ENCODE data around the gene EGFLAM. TPM values are rescaled to one million over a fixed set of nuclear protein-coding genes. Genes with fewer than 3 reads are reported as not detected.
"Not testable (repeated sequence)": the region's sequence is repeated elsewhere in the genome, so short reads cannot be mapped to it uniquely, and the experiment has no call there.

Gene EGFLAM
- total and polyA plus RNA-seq, 9 donors: 29.3 to 40.1 (median 36.5) TPM

- H3K27me3 ChIP-seq (ENCODE audit: control insufficient read depth, insufficient read depth, low read length): no peaks in the 10 kb centered on the region
- peak overlapping the region; percentile 71 for H3K27ac ChIP-seq (ENCODE audit: low read length)
- 28% methylated on average over 3 of the region's 6 CpGs for WGBS (ENCODE audit: insufficient coverage)
- H3K9me3 ChIP-seq (replicated peaks; ENCODE audit: control insufficient read depth, low read depth, low read length): no peaks in the 10 kb centered on the region
- H3K4me1 ChIP-seq (ENCODE audit: control insufficient read depth, insufficient read depth, low read length): peaks cover 10% of the 10 kb centered on the region
- peak; percentile 87 for DNase-seq
- no peak overlapping the region for H3K4me3 ChIP-seq (ENCODE audit: low read length)
- H3K36me3 ChIP-seq (ENCODE audit: control insufficient read depth, insufficient read depth, low read length): no peaks in the 10 kb centered on the region
Measured at GRCh38 chr5:38316544-38317224, 58.3 kb downstream of the EGFLAM start.

GRCh38 chr5:38317868-38318267 lies 59.5 kb downstream of the EGFLAM start:
- Histone ChIP-seq H3K27ac (ENCODE audit: low read length) (peak overlapping the region; percentile 23), H3K4me3 (ENCODE audit: low read length) (no peak overlapping the region), H3K4me1 (ENCODE audit: control insufficient read depth, insufficient read depth, low read length) (peaks cover 10% of the 10 kb centered on the region), H3K27me3 (ENCODE audit: control insufficient read depth, insufficient read depth, low read length) (no peaks in the 10 kb centered on the region), H3K36me3 (ENCODE audit: control insufficient read depth, insufficient read depth, low read length) (no peaks in the 10 kb centered on the region), H3K9me3 (replicated peaks; ENCODE audit: control insufficient read depth, low read depth, low read length) (no peaks in the 10 kb centered on the region)
- 60% methylated on average over 2 of the region's 3 CpGs for WGBS (ENCODE audit: insufficient coverage)
- no peak for DNase-seq

- Histone ChIP-seq H3K27me3 (ENCODE audit: control insufficient read depth, insufficient read depth, low read length) (no peaks in the 10 kb centered on the region), H3K36me3 (ENCODE audit: control insufficient read depth, insufficient read depth, low read length) (no peaks in the 10 kb centered on the region)
- 90% methylated on average over 3 of the region's 3 CpGs for WGBS (ENCODE audit: insufficient coverage)
Measured at GRCh38 chr5:38319491-38319890, 61.1 kb downstream of the EGFLAM start.

GRCh38 chr5:38321978-38322377 lies 63.6 kb downstream of the EGFLAM start:
- H3K4me3 ChIP-seq (ENCODE audit: low read length): no peak overlapping the region
- no peak overlapping the region for H3K27ac ChIP-seq (ENCODE audit: low read length)
- no peaks in the 10 kb centered on the region for H3K9me3 ChIP-seq (replicated peaks; ENCODE audit: control insufficient read depth, low read depth, low read length)
- H3K36me3 ChIP-seq (ENCODE audit: control insufficient read depth, insufficient read depth, low read length): no peaks in the 10 kb centered on the region
- H3K27me3 ChIP-seq (ENCODE audit: control insufficient read depth, insufficient read depth, low read length): no peaks in the 10 kb centered on the region
- peaks cover 4% of the 10 kb centered on the region for H3K4me1 ChIP-seq (ENCODE audit: control insufficient read depth, insufficient read depth, low read length)
- DNase-seq: no peak
- 86% methylated on average over 5 of the region's 7 CpGs for WGBS (ENCODE audit: insufficient coverage)

More at GRCh38 chr5:38319491-38319890, 61.1 kb downstream of the EGFLAM start:
- H3K4me1 ChIP-seq (ENCODE audit: control insufficient read depth, insufficient read depth, low read length): peaks cover 10% of the 10 kb centered on the region
- H3K9me3 ChIP-seq (replicated peaks; ENCODE audit: control insufficient read depth, low read depth, low read length): no peaks in the 10 kb centered on the region
- no peak overlapping the region for H3K27ac ChIP-seq (ENCODE audit: low read length)
- no peak for DNase-seq
- H3K4me3 ChIP-seq (ENCODE audit: low read length): no peak overlapping the region

- no peaks in the 10 kb centered on the region for H3K36me3 ChIP-seq (ENCODE audit: control insufficient read depth, insufficient read depth, low read length)
- no peak overlapping the region for H3K4me3 ChIP-seq (ENCODE audit: low read length)
- WGBS (ENCODE audit: insufficient coverage): 53% methylated on average over 5 of the region's 9 CpGs
- no peaks in the 10 kb centered on the region for H3K27me3 ChIP-seq (ENCODE audit: control insufficient read depth, insufficient read depth, low read length)
- H3K9me3 ChIP-seq (replicated peaks; ENCODE audit: control insufficient read depth, low read depth, low read length): no peaks in the 10 kb centered on the region
- no peak overlapping the region for H3K27ac ChIP-seq (ENCODE audit: low read length)
- no peaks in the 10 kb centered on the region for H3K4me1 ChIP-seq (ENCODE audit: control insufficient read depth, insufficient read depth, low read length)
- DNase-seq: peak; percentile 11
Measured at GRCh38 chr5:38323645-38324295, 65.4 kb downstream of the EGFLAM start.

GRCh38 chr5:38329132-38329715 lies 70.9 kb downstream of the EGFLAM start:
- H3K4me1 ChIP-seq (ENCODE audit: control insufficient read depth, insufficient read depth, low read length): no peaks in the 10 kb centered on the region
- 85% methylated on average over 4 of the region's 5 CpGs for WGBS (ENCODE audit: insufficient coverage)

GRCh38 chr5:38330207-38330606 lies 71.8 kb downstream of the EGFLAM start:
- Histone ChIP-seq H3K9me3 (replicated peaks; ENCODE audit: control insufficient read depth, low read depth, low read length) (no peaks in the 10 kb centered on the region), H3K4me1 (ENCODE audit: control insufficient read depth, insufficient read depth, low read length) (no peaks in the 10 kb centered on the region), H3K36me3 (ENCODE audit: control insufficient read depth, insufficient read depth, low read length) (no peaks in the 10 kb centered on the region), H3K4me3 (ENCODE audit: low read length) (no peak overlapping the region), H3K27ac (ENCODE audit: low read length) (no peak overlapping the region), H3K27me3 (ENCODE audit: control insufficient read depth, insufficient read depth, low read length) (no peaks in the 10 kb centered on the region)
- 100% methylated on average over 1 of the region's 4 CpGs for WGBS (ENCODE audit: insufficient coverage)
- no peak for DNase-seq

More at GRCh38 chr5:38329132-38329715, 70.9 kb downstream of the EGFLAM start:
- no peak overlapping the region for H3K4me3 ChIP-seq (ENCODE audit: low read length)
- no peaks in the 10 kb centered on the region for H3K9me3 ChIP-seq (replicated peaks; ENCODE audit: control insufficient read depth, low read depth, low read length)
- DNase-seq: no peak
- H3K36me3 ChIP-seq (ENCODE audit: control insufficient read depth, insufficient read depth, low read length): no peaks in the 10 kb centered on the region
- no peak overlapping the region for H3K27ac ChIP-seq (ENCODE audit: low read length)
- H3K27me3 ChIP-seq (ENCODE audit: control insufficient read depth, insufficient read depth, low read length): no peaks in the 10 kb centered on the region

GRCh38 chr5:38331831-38332230 lies 73.5 kb downstream of the EGFLAM start:
- no peaks in the 10 kb centered on the region for H3K36me3 ChIP-seq (ENCODE audit: control insufficient read depth, insufficient read depth, low read length)
- H3K4me1 ChIP-seq (ENCODE audit: control insufficient read depth, insufficient read depth, low read length): no peaks in the 10 kb centered on the region
- WGBS (ENCODE audit: insufficient coverage): no CpG with 5 or more reads among the region's 3 CpGs
- DNase-seq: no peak
- H3K4me3 ChIP-seq (ENCODE audit: low read length): no peak overlapping the region
- H3K27me3 ChIP-seq (ENCODE audit: control insufficient read depth, insufficient read depth, low read length): no peaks in the 10 kb centered on the region
- no peaks in the 10 kb centered on the region for H3K9me3 ChIP-seq (replicated peaks; ENCODE audit: control insufficient read depth, low read depth, low read length)
- H3K27ac ChIP-seq (ENCODE audit: low read length): no peak overlapping the region

GRCh38 chr5:38333181-38333580 lies 74.8 kb downstream of the EGFLAM start:
- H3K9me3 ChIP-seq (replicated peaks; ENCODE audit: control insufficient read depth, low read depth, low read length); DNase-seq; H3K27ac ChIP-seq (ENCODE audit: low read length); H3K36me3 ChIP-seq (ENCODE audit: control insufficient read depth, insufficient read depth, low read length); H3K4me1 ChIP-seq (ENCODE audit: control insufficient read depth, insufficient read depth, low read length); H3K27me3 ChIP-seq (ENCODE audit: control insufficient read depth, insufficient read depth, low read length); H3K4me3 ChIP-seq (ENCODE audit: low read length): not testable (repeated sequence)
- no CpG with 5 or more reads among the region's 4 CpGs for WGBS (ENCODE audit: insufficient coverage)

- H3K4me3 ChIP-seq (ENCODE audit: low read length): no peak overlapping the region
- no peak overlapping the region for H3K27ac ChIP-seq (ENCODE audit: low read length)
- no peaks in the 10 kb centered on the region for H3K36me3 ChIP-seq (ENCODE audit: control insufficient read depth, insufficient read depth, low read length)
- H3K4me1 ChIP-seq (ENCODE audit: control insufficient read depth, insufficient read depth, low read length): no peaks in the 10 kb centered on the region
- H3K9me3 ChIP-seq (replicated peaks; ENCODE audit: control insufficient read depth, low read depth, low read length): no peaks in the 10 kb centered on the region
- 40% methylated on average over 5 of the region's 11 CpGs for WGBS (ENCODE audit: insufficient coverage)
- H3K27me3 ChIP-seq (ENCODE audit: control insufficient read depth, insufficient read depth, low read length): no peaks in the 10 kb centered on the region
- no peak for DNase-seq
Measured at GRCh38 chr5:38338455-38338854, 80.1 kb downstream of the EGFLAM start.
